IMR-90 (cell line): ENCODE results near the gene RASGRF2. TPM values are rescaled to one million over a fixed set of nuclear protein-coding genes. Genes with fewer than 3 reads are reported as not detected.

Source experiments
- ATAC-seq: fragments of 200-7000 bp; cut with Tn5 transposase; 2 replicates; pipeline ENCODE4 v1.9.1; 2020; ENCODE audit warnings: low read depth, mild to moderate bottlenecking, moderate library complexity
- BruUV-seq: library from RNA; stranded (reverse); fragments of 400-500 nt; replicated peaks from 2 replicates; lab custom pipeline; 2021; lab: Mats Ljungman, UMichigan
- CTCF ChIA-PET: fragments of 300-600 bp; formaldehyde crosslinking; extraction: SDS; loops from one replicate; lab custom pipeline; 2021; ENCODE audit warnings: antibody characterized with exemption; lab: Yijun Ruan, JAX
- POLR2A ChIA-PET: fragments of 300-600 bp; sonication (Branson Sonifier 250); formaldehyde crosslinking; loops from one replicate; lab custom pipeline; 2022; ENCODE audit warnings: antibody characterized with exemption; ENCODE audit not compliant: unreplicated experiment; lab: Charles Lee
- DNase-seq: peaks from one replicate; pipeline ENCODE4 v3.0.0; 2013
- H2AFZ ChIP-seq: replicated peaks from 2 replicates; pipeline ENCODE3; 2013; ENCODE audit warnings: low read length, mild to moderate bottlenecking; ENCODE audit not compliant: poor library complexity
- H2AK5ac ChIP-seq: 2 replicates; pipeline ENCODE4 v1.6.1; 2013; ENCODE audit warnings: low read depth, low read length, inconsistent platforms
- H2AK9ac ChIP-seq: replicated peaks from 2 replicates; pipeline ENCODE3; 2013; ENCODE audit warnings: mild to moderate bottlenecking, low read depth, low read length, moderate library complexity; ENCODE audit not compliant: poor library complexity
- H2BK120ac ChIP-seq: 2 replicates; pipeline ENCODE4 v1.6.1; 2013; ENCODE audit warnings: low read depth, low read length, inconsistent platforms
- H2BK15ac ChIP-seq: 3 replicates; pipeline ENCODE4 v1.6.1; 2013; ENCODE audit warnings: low read depth, low read length, inconsistent platforms
- H2BK20ac ChIP-seq: 2 replicates; pipeline ENCODE4 v1.6.1; 2013; ENCODE audit warnings: low read depth, mild to moderate bottlenecking, inconsistent platforms, low read length, moderate library complexity
- H2BK5ac ChIP-seq: 2 replicates; pipeline ENCODE4 v1.6.1; 2013; ENCODE audit warnings: mild to moderate bottlenecking, low read depth, low read length, inconsistent platforms; ENCODE audit not compliant: poor library complexity, severe bottlenecking
- H3K14ac ChIP-seq: replicated peaks from 2 replicates; pipeline ENCODE4 v1.6.1; 2013; ENCODE audit warnings: low read depth, low read length, inconsistent platforms
- H3K18ac ChIP-seq: 2 replicates; pipeline ENCODE4 v1.6.1; 2013; ENCODE audit warnings: low read depth, low read length, control low read depth
- H3K23ac ChIP-seq: 2 replicates; pipeline ENCODE4 v1.6.1; 2013; ENCODE audit warnings: low read depth, low read length, inconsistent platforms
- H3K27ac ChIP-seq: 2 replicates; pipeline ENCODE4 v1.5.1; 2013; ENCODE audit warnings: mild to moderate bottlenecking, control low read depth, low read length; ENCODE audit not compliant: insufficient read depth
- H3K27me3 ChIP-seq: 2 replicates; pipeline ENCODE4 v1.6.1; 2013; ENCODE audit warnings: low read length; ENCODE audit not compliant: control insufficient read depth, insufficient read depth
- H3K36me3 ChIP-seq: 2 replicates; pipeline ENCODE4 v1.6.1; 2013; ENCODE audit warnings: low read length, mixed read lengths; ENCODE audit not compliant: control insufficient read depth, insufficient read depth
- H3K4ac ChIP-seq: 2 replicates; pipeline ENCODE4 v1.6.1; 2013; ENCODE audit warnings: low read depth, low read length, inconsistent platforms
- H3K4me1 ChIP-seq: 2 replicates; pipeline ENCODE4 v1.6.1; 2013; ENCODE audit warnings: low read length, mixed read lengths; ENCODE audit not compliant: control insufficient read depth, insufficient read depth
- H3K4me2 ChIP-seq: 2 replicates; pipeline ENCODE4 v1.6.1; 2013; ENCODE audit warnings: low read depth, mild to moderate bottlenecking, control low read depth, low read length, moderate library complexity
- H3K4me3 ChIP-seq: 2 replicates; pipeline ENCODE4 v1.5.1; 2013; ENCODE audit warnings: low read depth, mild to moderate bottlenecking, control low read depth, low read length, moderate library complexity; ENCODE audit not compliant: insufficient read depth
- H3K56ac ChIP-seq: 2 replicates; pipeline ENCODE4 v1.6.1; 2013; ENCODE audit warnings: low read length, inconsistent platforms; ENCODE audit not compliant: insufficient read depth; ENCODE audit errors: extremely low read depth
- H3K79me1 ChIP-seq, 2 experiments: 2 replicates each; pipeline ENCODE4 v1.6.1; 2013; ENCODE audit warnings: low read length in 2 of 2, inconsistent platforms in 1 of 2, low read depth in 1 of 2
- H3K9ac ChIP-seq: 2 replicates; pipeline ENCODE4 v1.6.1; 2013; ENCODE audit warnings: low read depth, low read length, control low read depth
- H3K9me1 ChIP-seq: 2 replicates; pipeline ENCODE4 v1.6.1; 2013; ENCODE audit warnings: low read length, inconsistent platforms; ENCODE audit not compliant: insufficient read depth
- H3K9me3 ChIP-seq: 2 replicates; pipeline ENCODE4 v1.6.1; 2013; ENCODE audit warnings: low read length; ENCODE audit not compliant: control insufficient read depth, insufficient read depth
- H4K20me1 ChIP-seq: 2 replicates; pipeline ENCODE4 v1.6.1; 2013; ENCODE audit warnings: low read length, inconsistent platforms; ENCODE audit not compliant: insufficient read depth
- H4K5ac ChIP-seq: 2 replicates; pipeline ENCODE4 v1.6.1; 2013; ENCODE audit warnings: mild to moderate bottlenecking, low read depth, low read length, control low read depth
- H4K8ac ChIP-seq, 2 experiments: 2 replicates each; pipeline ENCODE4 v1.6.1; 2013; ENCODE audit warnings: low read depth in 2 of 2, low read length in 2 of 2, control low read depth in 1 of 2, inconsistent platforms in 1 of 2
- H4K91ac ChIP-seq: 2 replicates; pipeline ENCODE4 v1.6.1; 2013; ENCODE audit warnings: low read depth, low read length, inconsistent platforms; ENCODE audit not compliant: insufficient read depth
- BHLHE40 ChIP-seq: fragments of 150-350 bp; IDR thresholded peaks from 2 replicates; pipeline ENCODE4 v1.6.1; 2016; ENCODE audit warnings: mild to moderate bottlenecking, low read depth, low read length
- CEBPB ChIP-seq: IDR thresholded peaks from 2 replicates; pipeline ENCODE4 v1.6.1; 2012; ENCODE audit warnings: low read depth, low read length, improper control_type of control experiment
- CHD1 ChIP-seq: IDR thresholded peaks from 2 replicates; pipeline ENCODE4 v1.6.1; 2012; ENCODE audit warnings: low read depth, low read length, improper control_type of control experiment
- FOS ChIP-seq: fragments of 150-350 bp; IDR thresholded peaks from 2 replicates; pipeline ENCODE4 v1.6.1; 2016; ENCODE audit warnings: low read depth, low read length
- MAZ ChIP-seq: IDR thresholded peaks from 2 replicates; pipeline ENCODE4 v1.6.1; 2012; ENCODE audit warnings: low read depth, mild to moderate bottlenecking, low read length, improper control_type of control experiment, moderate library complexity, borderline replicate concordance
- MXI1 ChIP-seq: IDR thresholded peaks from 2 replicates; pipeline ENCODE4 v1.6.1; 2012; ENCODE audit warnings: low read depth, mild to moderate bottlenecking, low read length, moderate library complexity, borderline replicate concordance
- NFE2L2 ChIP-seq: fragments of 150-350 bp; IDR thresholded peaks from 2 replicates; pipeline ENCODE4 v1.6.1; 2016; ENCODE audit warnings: low read depth, mild to moderate bottlenecking, low read length
- POLR2A ChIP-seq: IDR thresholded peaks from 2 replicates; pipeline ENCODE4 v1.6.1; 2012; ENCODE audit warnings: mild to moderate bottlenecking, low read depth, low read length
- RAD21 ChIP-seq: IDR thresholded peaks from 2 replicates; pipeline ENCODE4 v1.6.1; 2012; ENCODE audit warnings: low read length, improper control_type of control experiment
- RCOR1 ChIP-seq: IDR thresholded peaks from 2 replicates; pipeline ENCODE4 v1.6.1; 2012; ENCODE audit warnings: mild to moderate bottlenecking, low read length, improper control_type of control experiment; ENCODE audit not compliant: insufficient replicate concordance
- RFX5 ChIP-seq: IDR thresholded peaks from 2 replicates; pipeline ENCODE4 v1.8.0; 2012; ENCODE audit warnings: low read depth, mild to moderate bottlenecking, low read length, moderate library complexity
- SMC3 ChIP-seq: fragments of 150-350 bp; IDR thresholded peaks from 2 replicates; pipeline ENCODE4 v1.6.1; 2016; ENCODE audit warnings: low read depth, mild to moderate bottlenecking, antibody characterized with exemption, low read length, moderate library complexity
- WGBS, 2 experiments: methylation state at CpG; one replicate each; pipeline versions ENCODE4 v1.1.5 to v1.1.7; 2013; ENCODE audit warnings: missing lambda C conversion rate in 2 of 2; ENCODE audit not compliant: insufficient read length in 1 of 2; ENCODE audit errors: extremely low coverage in 2 of 2; 5-methylcytosine and 5-hydroxymethylcytosine counted together
- dilution Hi-C: fragments of 300-500 bp; cut with HindIII; formaldehyde crosslinking; loops from one replicate; pipeline ENCODE4 v1.14.3; 2018; ENCODE audit warnings: low sequenced_read_pairs; ENCODE audit not compliant: unreplicated experiment
- in situ Hi-C: fragments of 300-500 bp; cut with MboI; formaldehyde crosslinking; loops from 3 replicates; pipeline ENCODE4 v1.14.3; 2019; ENCODE audit warnings: low sequenced_read_pairs, inconsistent platforms, mixed read lengths
- intact Hi-C: fragments of 100-400 bp; cut with micrococcal nuclease; formaldehyde crosslinking; loops from 2 replicates; pipeline ENCODE4 v1.10.0; 2022
- polyA plus RNA-seq, 3 experiments: library from polyadenylated mRNA; depleted of rRNA; stranded (reverse); fragments of >200 nt; gene quantifications; 2 replicates each; pipeline ENCODE4 v1.2.3, GENCODE V29; 2012; ENCODE audit warnings: low replicate concordance in 1 of 3
- total RNA-seq: library from RNA; depleted of rRNA; stranded (reverse); fragments of >200 nt; gene quantifications from 2 replicates; pipeline ENCODE4 v1.2.3, GENCODE V29; 2012
- TF ChIP-seq, protein P1 (sequence below): fragments of 150-350 bp; IDR thresholded peaks from 2 replicates; pipeline ENCODE4 v1.6.1; 2017; ENCODE audit warnings: mild to moderate bottlenecking, antibody characterized with exemption, low read length, low read depth
- TF ChIP-seq, protein P2 (sequence below): conservative IDR thresholded peaks from 2 replicates; pipeline ENCODE4 v1.5.1; 2012; ENCODE audit warnings: mild to moderate bottlenecking, low read depth, low read length, improper control_type of control experiment
- TF ChIP-seq, protein P3 (sequence below): fragments of 150-350 bp; IDR thresholded peaks from 2 replicates; pipeline ENCODE4 v1.6.1; 2016; ENCODE audit warnings: low read depth, mild to moderate bottlenecking, low read length, moderate library complexity, borderline replicate concordance

RASGRF2 gene
- total and polyA plus RNA-seq, 2 of the 4 experiments (the other 2 are of a cell fraction): 2.9 to 5.0 TPM

DNA sequence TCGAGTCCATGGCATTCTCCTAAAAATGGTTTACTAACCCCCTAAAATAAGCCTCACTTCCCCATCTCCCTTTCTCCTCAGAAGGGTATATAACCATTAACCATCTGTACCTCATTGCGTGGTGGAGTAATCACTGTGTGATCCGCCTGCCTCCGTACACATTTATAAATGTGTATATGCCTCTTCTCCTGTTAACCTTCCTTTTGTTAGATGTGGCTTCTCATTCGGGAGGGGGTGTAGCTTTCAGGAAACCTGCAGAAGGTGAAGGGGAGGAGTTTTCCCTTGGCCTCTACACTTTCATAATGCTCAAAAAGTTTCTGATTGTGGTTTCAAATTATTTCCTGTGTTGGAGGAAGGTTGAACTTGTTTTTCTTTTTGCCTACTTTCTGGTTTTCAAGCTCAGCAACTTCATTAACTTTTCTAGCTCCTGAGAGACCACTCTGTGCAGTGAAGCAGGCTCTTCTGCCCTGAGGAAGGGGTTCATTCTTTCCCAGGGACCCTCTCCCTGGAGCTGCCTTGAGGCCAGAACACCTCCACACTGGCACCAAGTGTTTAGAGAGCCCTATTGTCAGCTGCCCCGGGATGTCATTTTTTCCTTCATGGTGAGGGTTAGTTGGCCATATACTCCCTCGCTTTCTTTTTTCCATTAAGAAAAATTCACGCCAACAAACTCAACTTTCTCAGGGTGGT is 46.9 kb downstream of the RASGRF2 start:
- H2AK5ac ChIP-seq: no peak overlapping the region
- no peaks in the 10 kb centered on the region for H3K9me3 ChIP-seq
- H2BK5ac ChIP-seq: no peak overlapping the region
- 0 out of 2 replicates have a peak overlapping the region, but pooled peaks have one; percentile 6 for H2BK120ac ChIP-seq
- H3K14ac ChIP-seq: no peak overlapping the region
- dilution Hi-C loops: no loop called here
- H3K79me1 ChIP-seq: peaks cover 28 to 64% of the 10 kb centered on the region in 2 experiments
- peaks cover 12% of the 10 kb centered on the region; the same call in 1 of the 2 replicates for H4K20me1 ChIP-seq
- H3K9me1 ChIP-seq: peaks cover 3% of the 10 kb centered on the region; the same call in 1 of the 2 replicates
- no peak overlapping the region; the same call in 1 of the 2 replicates for H3K18ac ChIP-seq
- peaks cover 12% of the 10 kb centered on the region for H3K4me1 ChIP-seq
- BruUV-seq: no TSS peak
- no peak for ATAC-seq
- H4K8ac ChIP-seq: no peak overlapping the region
- H2AFZ ChIP-seq: no peak overlapping the region
- H3K36me3 ChIP-seq: no peaks in the 10 kb centered on the region
- DNase-seq: no peak
- ChIA-PET CTCF (no interaction called here), POLR2A (no interaction called here)
- no peak overlapping the region for H3K23ac ChIP-seq
- H3K4me3 ChIP-seq: no peak overlapping the region
- H3K27me3 ChIP-seq: no peaks in the 10 kb centered on the region
- no peak overlapping the region for H2BK15ac ChIP-seq
- in situ Hi-C loops: no loop called here
- H4K5ac ChIP-seq: no peak overlapping the region
- intact Hi-C loops: no loop called here
- H3K56ac ChIP-seq: no peak overlapping the region
- H3K27ac ChIP-seq: no peak overlapping the region
- H4K91ac ChIP-seq: no peak overlapping the region
- H2BK20ac ChIP-seq: no peak overlapping the region; the same call in 1 of the 2 replicates
- no CpG with 5 or more reads among the region's 8 CpGs for WGBS, 2 experiments
- H3K4me2 ChIP-seq: no peak overlapping the region
- H3K4ac ChIP-seq: peak overlapping the region; percentile 11; the same call in 1 of the 2 replicates
- H2AK9ac ChIP-seq: no peak overlapping the region
- H3K9ac ChIP-seq: no peak overlapping the region
- TF ChIP-seq NFE2L2: no peak
- TF ChIP-seq, protein P1, sequence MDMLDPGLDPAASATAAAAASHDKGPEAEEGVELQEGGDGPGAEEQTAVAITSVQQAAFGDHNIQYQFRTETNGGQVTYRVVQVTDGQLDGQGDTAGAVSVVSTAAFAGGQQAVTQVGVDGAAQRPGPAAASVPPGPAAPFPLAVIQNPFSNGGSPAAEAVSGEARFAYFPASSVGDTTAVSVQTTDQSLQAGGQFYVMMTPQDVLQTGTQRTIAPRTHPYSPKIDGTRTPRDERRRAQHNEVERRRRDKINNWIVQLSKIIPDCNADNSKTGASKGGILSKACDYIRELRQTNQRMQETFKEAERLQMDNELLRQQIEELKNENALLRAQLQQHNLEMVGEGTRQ: no peak
- TF ChIP-seq RFX5: no peak
- no peak for TF ChIP-seq POLR2A
- no peak for TF ChIP-seq RAD21
- TF ChIP-seq BHLHE40: no peak
- TF ChIP-seq FOS: no peak
- no peak for TF ChIP-seq CHD1
- TF ChIP-seq MAZ: no peak
- TF ChIP-seq, protein P2, sequence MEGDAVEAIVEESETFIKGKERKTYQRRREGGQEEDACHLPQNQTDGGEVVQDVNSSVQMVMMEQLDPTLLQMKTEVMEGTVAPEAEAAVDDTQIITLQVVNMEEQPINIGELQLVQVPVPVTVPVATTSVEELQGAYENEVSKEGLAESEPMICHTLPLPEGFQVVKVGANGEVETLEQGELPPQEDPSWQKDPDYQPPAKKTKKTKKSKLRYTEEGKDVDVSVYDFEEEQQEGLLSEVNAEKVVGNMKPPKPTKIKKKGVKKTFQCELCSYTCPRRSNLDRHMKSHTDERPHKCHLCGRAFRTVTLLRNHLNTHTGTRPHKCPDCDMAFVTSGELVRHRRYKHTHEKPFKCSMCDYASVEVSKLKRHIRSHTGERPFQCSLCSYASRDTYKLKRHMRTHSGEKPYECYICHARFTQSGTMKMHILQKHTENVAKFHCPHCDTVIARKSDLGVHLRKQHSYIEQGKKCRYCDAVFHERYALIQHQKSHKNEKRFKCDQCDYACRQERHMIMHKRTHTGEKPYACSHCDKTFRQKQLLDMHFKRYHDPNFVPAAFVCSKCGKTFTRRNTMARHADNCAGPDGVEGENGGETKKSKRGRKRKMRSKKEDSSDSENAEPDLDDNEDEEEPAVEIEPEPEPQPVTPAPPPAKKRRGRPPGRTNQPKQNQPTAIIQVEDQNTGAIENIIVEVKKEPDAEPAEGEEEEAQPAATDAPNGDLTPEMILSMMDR: no peak
- no peak for TF ChIP-seq CEBPB
- TF ChIP-seq MXI1: no peak
- TF ChIP-seq SMC3: no peak
- TF ChIP-seq, protein P3, sequence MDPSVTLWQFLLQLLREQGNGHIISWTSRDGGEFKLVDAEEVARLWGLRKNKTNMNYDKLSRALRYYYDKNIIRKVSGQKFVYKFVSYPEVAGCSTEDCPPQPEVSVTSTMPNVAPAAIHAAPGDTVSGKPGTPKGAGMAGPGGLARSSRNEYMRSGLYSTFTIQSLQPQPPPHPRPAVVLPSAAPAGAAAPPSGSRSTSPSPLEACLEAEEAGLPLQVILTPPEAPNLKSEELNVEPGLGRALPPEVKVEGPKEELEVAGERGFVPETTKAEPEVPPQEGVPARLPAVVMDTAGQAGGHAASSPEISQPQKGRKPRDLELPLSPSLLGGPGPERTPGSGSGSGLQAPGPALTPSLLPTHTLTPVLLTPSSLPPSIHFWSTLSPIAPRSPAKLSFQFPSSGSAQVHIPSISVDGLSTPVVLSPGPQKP: no peak
- TF ChIP-seq RCOR1: no peak
